Transverse colon (tissue), 4 donors: Measurements from ENCODE around the gene PLEKHJ1.

ENCODE experiments used
- CTCF ChIP-seq, 5 experiments: fragments of 200-600 bp in 3 of 5; fragments of 450-650 bp in 2 of 5; sonication (generic) in 3 of 5; IDR thresholded peaks; 1 replicate in 2 of 5; 2 replicates in 3 of 5; pipeline ENCODE4 v1.5.1; 2016 to 2017; ENCODE audit warnings: antibody characterized with exemption in 5 of 5, inconsistent platforms in 3 of 5, mild to moderate bottlenecking in 2 of 5, moderate library complexity in 1 of 5
- POLR2A ChIP-seq: fragments of 450-650 bp; IDR thresholded peaks from one replicate; pipeline ENCODE4 v1.6.1; 2016; ENCODE audit warnings: antibody characterized with exemption, mild to moderate bottlenecking, moderate library complexity
- POLR2AphosphoS5 ChIP-seq, 3 donors: sonication (generic); formaldehyde crosslinking; IDR thresholded peaks; one replicate each; pipeline ENCODE4 v1.6.1; 2016; ENCODE audit warnings: antibody characterized with exemption in 3 of 3

GRCh38 chr19:2208975-2209374 is 27.2 kb downstream of the PLEKHJ1 start:
- no peak for TF ChIP-seq POLR2A
- TF ChIP-seq POLR2AphosphoS5 (IDR thresholded peaks at IDR 0.05), result no peak
- no peak for TF ChIP-seq CTCF (IDR thresholded peaks at IDR 0.05)
